Liver (tissue), 9 donors: ENCODE measurements around the gene KANSL2. TPM values are rescaled to one million over a fixed set of nuclear protein-coding genes. Genes with fewer than 3 reads are reported as not detected.
A peak's percentile ranks its signal among the peaks of the same experiment; 100 is the strongest.

Experiments
- DNase-seq: peaks from one replicate; pipeline ENCODE4 v3.0.0-alpha.2; 2017; ENCODE audit warnings: low spot score
- H3K27ac ChIP-seq, 2 donors: one replicate each; pipeline ENCODE4 v1.7.0; 2013; ENCODE audit warnings: inconsistent platforms in 2 of 2, low read length in 2 of 2, control low read depth in 1 of 2, low read depth in 1 of 2, mild to moderate bottlenecking in 1 of 2
- H3K27me3 ChIP-seq, 4 donors: one replicate each; pipeline versions ENCODE4 v1.6.1 to v1.7.0; 2013; ENCODE audit warnings: low read length in 3 of 4, inconsistent platforms in 1 of 4, mild to moderate bottlenecking in 1 of 4, moderate library complexity in 1 of 4; ENCODE audit not compliant: control insufficient read depth in 4 of 4, insufficient read depth in 4 of 4
- H3K36me3 ChIP-seq, 4 donors: one replicate each; pipeline versions ENCODE4 v1.6.1 to v1.7.0; 2013; ENCODE audit warnings: low read length in 3 of 4, mild to moderate bottlenecking in 3 of 4, low read depth in 1 of 4, moderate library complexity in 1 of 4; ENCODE audit not compliant: control insufficient read depth in 4 of 4, insufficient read depth in 3 of 4
- H3K4me1 ChIP-seq, 4 donors: one replicate each; pipeline versions ENCODE4 v1.6.1 to v1.7.0; 2013; ENCODE audit warnings: low read length in 3 of 4, mild to moderate bottlenecking in 3 of 4, moderate library complexity in 1 of 4; ENCODE audit not compliant: control insufficient read depth in 4 of 4, insufficient read depth in 4 of 4
- H3K4me3 ChIP-seq, 3 donors: one replicate each; pipeline versions ENCODE4 v1.6.1 to v1.7.0; 2013; ENCODE audit warnings: low read length in 3 of 3, control low read depth in 1 of 3, low read depth in 1 of 3, mild to moderate bottlenecking in 1 of 3
- H3K9ac ChIP-seq, 2 donors: one replicate each; pipeline ENCODE4 v1.7.0; 2013; ENCODE audit warnings: low read length in 2 of 2, mild to moderate bottlenecking in 2 of 2, moderate library complexity in 2 of 2, control low read depth in 1 of 2, low read depth in 1 of 2
- H3K9me3 ChIP-seq, 4 donors: one replicate each; pipeline versions ENCODE4 v1.6.1 to v1.7.0; 2013; ENCODE audit warnings: low read length in 3 of 4; ENCODE audit not compliant: control insufficient read depth in 4 of 4
- ATF3 ChIP-seq: IDR thresholded peaks from 2 replicates; pipeline ENCODE4 v1.6.1; 2016; ENCODE audit warnings: antibody characterized with exemption
- EGR1 ChIP-seq, 2 donors: IDR thresholded peaks; 2 replicates each; pipeline ENCODE4 v1.6.1; 2016 to 2018; ENCODE audit warnings: antibody characterized with exemption in 2 of 2, low read depth in 2 of 2
- FOXA1 ChIP-seq: IDR thresholded peaks from 2 replicates; pipeline ENCODE4 v1.6.1; 2016; ENCODE audit warnings: antibody characterized with exemption
- FOXA2 ChIP-seq: IDR thresholded peaks from 2 replicates; pipeline ENCODE4 v1.6.1; 2016; ENCODE audit warnings: antibody characterized with exemption
- GABPA ChIP-seq, 2 donors: IDR thresholded peaks in 1 of 2; conservative IDR thresholded peaks in 1 of 2; 2 replicates each; pipeline ENCODE4 v1.6.1; 2016; ENCODE audit warnings: antibody characterized with exemption in 2 of 2, mild to moderate bottlenecking in 1 of 2, moderate library complexity in 1 of 2
- HNF4A ChIP-seq, 2 donors: conservative IDR thresholded peaks; 2 replicates each; pipeline ENCODE4 v1.6.1; 2016; ENCODE audit warnings: antibody characterized with exemption in 2 of 2, mild to moderate bottlenecking in 2 of 2
- HNF4G ChIP-seq: IDR thresholded peaks from 2 replicates; pipeline ENCODE4 v1.6.1; 2016; ENCODE audit warnings: antibody characterized with exemption
- JUND ChIP-seq, 2 donors: IDR thresholded peaks; 2 replicates each; pipeline ENCODE4 v1.6.1; 2016; ENCODE audit warnings: antibody characterized with exemption in 2 of 2
- MAX ChIP-seq: IDR thresholded peaks from 2 replicates; pipeline ENCODE4 v1.6.1; 2016; ENCODE audit warnings: antibody characterized with exemption
- NR2F2 ChIP-seq: IDR thresholded peaks from 2 replicates; pipeline ENCODE4 v1.6.1; 2016; ENCODE audit warnings: antibody characterized with exemption
- RAD21 ChIP-seq, 2 donors: IDR thresholded peaks; 2 replicates each; pipeline ENCODE4 v1.6.1; 2016; ENCODE audit warnings: antibody characterized with exemption in 2 of 2, mild to moderate bottlenecking in 2 of 2
- RXRA ChIP-seq, 2 donors: IDR thresholded peaks; 2 replicates each; pipeline ENCODE4 v1.6.1; 2017 to 2018; ENCODE audit warnings: antibody characterized with exemption in 2 of 2, mild to moderate bottlenecking in 1 of 2
- SP1 ChIP-seq: IDR thresholded peaks from 2 replicates; pipeline ENCODE4 v1.6.1; 2018; ENCODE audit warnings: antibody characterized with exemption, mild to moderate bottlenecking
- TAF1 ChIP-seq: conservative IDR thresholded peaks from 2 replicates; pipeline ENCODE4 v1.6.1; 2016; ENCODE audit warnings: antibody characterized with exemption, mild to moderate bottlenecking
- YY1 ChIP-seq: IDR thresholded peaks from 2 replicates; pipeline ENCODE4 v1.6.1; 2016; ENCODE audit warnings: antibody characterized with exemption, mild to moderate bottlenecking
- ZBTB33 ChIP-seq: IDR thresholded peaks from 2 replicates; pipeline ENCODE4 v1.6.1; 2016; ENCODE audit warnings: antibody characterized with exemption
- WGBS: extraction: QIAGEN DNeasy Blood & Tissue Kit; methylation state at CpG from one replicate; pipeline ENCODE4 v1.1.7; 2013; 5-methylcytosine and 5-hydroxymethylcytosine counted together
- polyA plus RNA-seq, 2 donors: library from polyadenylated mRNA; stranded (reverse) in 1 of 2; unstranded in 1 of 2; fragments of 200-250 nt in 1 of 2; fragments of >200 nt in 1 of 2; fragmentation: Nextera tagmentation in 1 of 2; extraction: Ambion mirVana in 1 of 2; gene quantifications; one replicate each; pipeline versions ENCODE4 v1.2.1 to v1.2.3, GENCODE V29; 2013 to 2015
- total RNA-seq, 2 donors: library from RNA; depleted of rRNA; stranded (reverse); fragments of >200 nt; gene quantifications; one replicate each; pipeline ENCODE4 v1.2.3, GENCODE V29; 2014
- TF ChIP-seq, protein P1 (sequence below): IDR thresholded peaks from 2 replicates; pipeline ENCODE4 v1.6.1; 2016; ENCODE audit warnings: antibody characterized with exemption, mild to moderate bottlenecking
- TF ChIP-seq, protein P2 (sequence below): fragments of 150-350 bp; IDR thresholded peaks from 2 replicates; pipeline ENCODE4 v1.5.1; 2017; ENCODE audit warnings: improper control_type of control experiment, low read depth, low read length; ENCODE audit not compliant: missing input control
- donor health status: healthy.
- donor health status: healthy.
- donor health status: healthy.
- donor health status: healthy.
- donor health status: healthy.

Gene KANSL2
- total and polyA plus RNA-seq, 4 donors = 7.0 to 23.0 (median 14.8) TPM

- Histone ChIP-seq H3K4me3 (peak overlapping the region; percentile 52 to 75 (median 73)), H3K9ac (peak overlapping the region; percentile 58 to 91), H3K27ac (peak overlapping the region; percentile 92 to 98), H3K9me3 (peaks cover 0 to 2% (median 0%) of the 10 kb centered on the region in 4 donors), H3K4me1 (peaks cover 6 to 25% (median 16%) of the 10 kb centered on the region in 4 donors), H3K27me3 (no peaks in the 10 kb centered on the region), H3K36me3 (peaks cover 4 to 12% (median 7%) of the 10 kb centered on the region in 4 donors)
- DNase-seq = no peak
- 14% methylated on average over 21 of the region's 21 CpGs for WGBS
- no peak for TF ChIP-seq EGR1 (IDR thresholded peaks at IDR 0.05; ENCODE audit: low read depth in 2 of 2)
Measured at GRCh38 chr12:48717252-48717695, 35.2 kb upstream of the KANSL2 start.

GRCh38 chr12:48716493-48717251 is 34.6 kb upstream of the KANSL2 start, which contains the start of gene CCNT1:
TSS of gene CCNT1 (minus strand) at chr12:48716707. CDS start at chr12:48716675, 32 bp downstream.
- Histone ChIP-seq H3K36me3 (peaks cover 6 to 12% (median 7%) of the 10 kb centered on the region in 4 donors), H3K4me1 (peaks cover 6 to 25% (median 16%) of the 10 kb centered on the region in 4 donors), H3K4me3 (peak within 1 kb of the TSS; percentile 75 to 99 (median 93)), H3K9me3 (peaks cover 0 to 2% (median 0%) of the 10 kb centered on the region in 4 donors), H3K27me3 (no peaks in the 10 kb centered on the region), H3K27ac (peak within 1 kb of the TSS; percentile 92 to 98), H3K9ac (peak within 1 kb of the TSS; percentile 95 to 97)
- WGBS = under 1% methylated on average over 61 of the region's 61 CpGs
- peak; percentile 94 for DNase-seq
- peak; percentile 95 for TF ChIP-seq SP1
- TF ChIP-seq, protein P1, sequence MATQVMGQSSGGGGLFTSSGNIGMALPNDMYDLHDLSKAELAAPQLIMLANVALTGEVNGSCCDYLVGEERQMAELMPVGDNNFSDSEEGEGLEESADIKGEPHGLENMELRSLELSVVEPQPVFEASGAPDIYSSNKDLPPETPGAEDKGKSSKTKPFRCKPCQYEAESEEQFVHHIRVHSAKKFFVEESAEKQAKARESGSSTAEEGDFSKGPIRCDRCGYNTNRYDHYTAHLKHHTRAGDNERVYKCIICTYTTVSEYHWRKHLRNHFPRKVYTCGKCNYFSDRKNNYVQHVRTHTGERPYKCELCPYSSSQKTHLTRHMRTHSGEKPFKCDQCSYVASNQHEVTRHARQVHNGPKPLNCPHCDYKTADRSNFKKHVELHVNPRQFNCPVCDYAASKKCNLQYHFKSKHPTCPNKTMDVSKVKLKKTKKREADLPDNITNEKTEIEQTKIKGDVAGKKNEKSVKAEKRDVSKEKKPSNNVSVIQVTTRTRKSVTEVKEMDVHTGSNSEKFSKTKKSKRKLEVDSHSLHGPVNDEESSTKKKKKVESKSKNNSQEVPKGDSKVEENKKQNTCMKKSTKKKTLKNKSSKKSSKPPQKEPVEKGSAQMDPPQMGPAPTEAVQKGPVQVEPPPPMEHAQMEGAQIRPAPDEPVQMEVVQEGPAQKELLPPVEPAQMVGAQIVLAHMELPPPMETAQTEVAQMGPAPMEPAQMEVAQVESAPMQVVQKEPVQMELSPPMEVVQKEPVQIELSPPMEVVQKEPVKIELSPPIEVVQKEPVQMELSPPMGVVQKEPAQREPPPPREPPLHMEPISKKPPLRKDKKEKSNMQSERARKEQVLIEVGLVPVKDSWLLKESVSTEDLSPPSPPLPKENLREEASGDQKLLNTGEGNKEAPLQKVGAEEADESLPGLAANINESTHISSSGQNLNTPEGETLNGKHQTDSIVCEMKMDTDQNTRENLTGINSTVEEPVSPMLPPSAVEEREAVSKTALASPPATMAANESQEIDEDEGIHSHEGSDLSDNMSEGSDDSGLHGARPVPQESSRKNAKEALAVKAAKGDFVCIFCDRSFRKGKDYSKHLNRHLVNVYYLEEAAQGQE = peak; percentile 91
- TF ChIP-seq NR2F2 = peak; percentile 96
- peak; percentile 88 for TF ChIP-seq FOXA1
- TF ChIP-seq ATF3 = peak; percentile 74
- peak; percentile 98 for TF ChIP-seq MAX
- TF ChIP-seq FOXA2 = no peak
- TF ChIP-seq HNF4A (conservative IDR thresholded peaks at IDR 0.05) = peak; percentile 54 to 67
- peak; percentile 100 for TF ChIP-seq ZBTB33
- TF ChIP-seq JUND (IDR thresholded peaks at IDR 0.05) = peak in 1 of 2 donors; percentile 58
- no peak for TF ChIP-seq HNF4G
- TF ChIP-seq RAD21 (IDR thresholded peaks at IDR 0.05) = peak in 1 of 2 donors; percentile 30
- TF ChIP-seq RXRA (IDR thresholded peaks at IDR 0.05) = peak; percentile 87 to 90
- TF ChIP-seq EGR1 (IDR thresholded peaks at IDR 0.05; ENCODE audit: low read depth in 2 of 2) = peak; percentile 99
- TF ChIP-seq TAF1 = peak; percentile 69
- TF ChIP-seq, protein P2, sequence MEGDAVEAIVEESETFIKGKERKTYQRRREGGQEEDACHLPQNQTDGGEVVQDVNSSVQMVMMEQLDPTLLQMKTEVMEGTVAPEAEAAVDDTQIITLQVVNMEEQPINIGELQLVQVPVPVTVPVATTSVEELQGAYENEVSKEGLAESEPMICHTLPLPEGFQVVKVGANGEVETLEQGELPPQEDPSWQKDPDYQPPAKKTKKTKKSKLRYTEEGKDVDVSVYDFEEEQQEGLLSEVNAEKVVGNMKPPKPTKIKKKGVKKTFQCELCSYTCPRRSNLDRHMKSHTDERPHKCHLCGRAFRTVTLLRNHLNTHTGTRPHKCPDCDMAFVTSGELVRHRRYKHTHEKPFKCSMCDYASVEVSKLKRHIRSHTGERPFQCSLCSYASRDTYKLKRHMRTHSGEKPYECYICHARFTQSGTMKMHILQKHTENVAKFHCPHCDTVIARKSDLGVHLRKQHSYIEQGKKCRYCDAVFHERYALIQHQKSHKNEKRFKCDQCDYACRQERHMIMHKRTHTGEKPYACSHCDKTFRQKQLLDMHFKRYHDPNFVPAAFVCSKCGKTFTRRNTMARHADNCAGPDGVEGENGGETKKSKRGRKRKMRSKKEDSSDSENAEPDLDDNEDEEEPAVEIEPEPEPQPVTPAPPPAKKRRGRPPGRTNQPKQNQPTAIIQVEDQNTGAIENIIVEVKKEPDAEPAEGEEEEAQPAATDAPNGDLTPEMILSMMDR = peak; percentile 33
- peak; percentile 94 for TF ChIP-seq YY1
- TF ChIP-seq GABPA (IDR thresholded peaks at IDR 0.05 in 1 of 2, conservative IDR thresholded peaks at IDR 0.05 in 1 of 2) = peak; percentile 99 to 100
